Measurements from ENCODE around the gene KIF16B.

DNA sequence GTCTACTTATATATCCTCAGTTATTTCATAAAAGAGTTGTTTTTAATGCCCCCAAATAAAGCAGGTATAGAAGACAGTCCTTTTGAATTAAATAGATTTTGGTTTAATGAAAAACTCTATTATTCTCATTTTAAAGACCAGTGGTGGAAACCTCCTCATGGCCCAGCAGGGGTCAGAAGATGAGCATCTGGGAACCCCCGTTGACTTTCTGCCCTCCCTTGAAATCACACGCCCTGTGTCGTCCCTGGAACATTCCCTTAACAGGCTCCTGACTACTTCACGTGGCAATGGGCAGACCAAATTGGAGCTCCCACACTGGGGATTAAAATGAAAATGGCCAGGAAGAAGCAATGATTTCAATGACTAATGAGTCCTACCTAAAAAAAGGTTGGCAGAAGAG lies 220.9 kb downstream of the KIF16B start:
- TF ChIP-seq CTCF (conservative IDR thresholded peaks at IDR 0.05; ENCODE audit: low read depth, low read length) (no peak), EZH2 (IDR thresholded peaks at IDR 0.05; ENCODE audit: borderline replicate concordance, low read depth, low read length, poor library complexity, severe bottlenecking) (no peak)
